ENCODE data around the gene CRTC1. TPM values are rescaled to one million over a fixed set of nuclear protein-coding genes. Genes with fewer than 3 reads are reported as not detected.

CRTC1 gene
- total RNA-seq, 1 donor from 2014 or later: 10.3 TPM

DNA sequence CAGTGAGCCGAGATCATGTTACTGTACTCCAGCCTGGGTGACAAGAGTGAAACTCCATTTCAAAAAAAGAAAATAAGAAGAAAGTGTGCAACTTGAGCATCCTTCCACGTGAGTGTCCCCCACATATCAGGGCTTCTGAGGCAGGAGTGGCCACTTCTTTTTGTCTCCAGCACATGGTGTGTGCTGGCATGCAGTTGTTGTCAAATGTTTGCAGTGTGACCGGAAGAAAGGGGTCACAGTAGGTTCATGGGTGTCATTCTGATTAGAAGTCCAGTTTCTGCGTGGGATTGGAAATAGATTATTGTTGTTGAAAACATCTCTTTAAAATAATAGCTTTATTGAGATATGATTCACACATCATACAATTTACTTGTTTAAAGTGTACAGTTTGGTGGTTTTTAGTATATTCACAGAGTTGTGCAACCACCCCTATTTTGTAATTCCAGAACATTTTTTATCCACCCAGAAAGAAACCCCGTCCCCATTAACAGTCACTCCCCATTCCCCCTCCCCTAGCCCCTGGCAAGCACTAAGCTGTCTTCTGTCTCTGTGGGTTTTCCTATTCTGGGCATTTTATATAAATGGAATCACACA is 2.2 kb downstream of the CRTC1 start:
- no peak for DNase-seq
- no peak for ATAC-seq
- intact Hi-C loops (cut with micrococcal nuclease): no loop called here

GRCh38 chr19:18687740-18688465 is 4.4 kb downstream of the CRTC1 start:
- intact Hi-C loops (cut with micrococcal nuclease): no loop called here
- no peak for DNase-seq
- ATAC-seq: no peak

- intact Hi-C loops (cut with micrococcal nuclease): no loop called here
- DNase-seq: no peak
- no peak for ATAC-seq
These were observed 12.5 kb downstream of the CRTC1 start for GRCh38 chr19:18696023-18696422.

DNA sequence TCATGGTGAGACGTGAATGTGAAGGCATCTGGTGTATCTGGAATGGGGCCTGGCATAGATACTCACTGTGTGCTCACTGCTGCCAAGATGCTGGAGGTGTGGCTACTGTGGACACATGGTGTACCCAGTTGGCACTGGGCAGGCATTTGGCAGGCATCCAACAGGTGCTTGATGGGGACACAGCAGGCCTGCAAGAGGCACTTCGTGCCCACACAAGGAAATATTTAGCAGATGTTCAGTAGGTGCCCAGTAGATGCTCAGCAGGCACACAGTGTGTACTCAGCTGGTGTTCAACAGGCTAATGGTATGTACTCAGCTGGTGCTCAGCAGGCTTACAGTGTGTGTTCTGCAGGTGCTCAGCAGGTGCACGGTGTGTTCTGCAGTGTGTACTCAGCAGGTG is 14.2 kb downstream of the CRTC1 start:
- DNase-seq (peak; percentile 57), ATAC-seq (peak; percentile 13)
- intact Hi-C loops (cut with micrococcal nuclease): no loop called here

- ATAC-seq (no peak), DNase-seq (no peak)
- intact Hi-C loops (cut with micrococcal nuclease): no loop called here
These were observed 15.1 kb downstream of the CRTC1 start for GRCh38 chr19:18698321-18699167.

GRCh38 chr19:18699403-18700054 is 16.0 kb downstream of the CRTC1 start:
- no peak for ATAC-seq
- intact Hi-C loops (cut with micrococcal nuclease): no loop called here
- DNase-seq: no peak

- intact Hi-C loops (cut with micrococcal nuclease): no loop called here
- DNase-seq (peak; percentile 90), ATAC-seq (peak; percentile 94)
These were observed 17.2 kb downstream of the CRTC1 start for GRCh38 chr19:18700501-18701249.

DNA sequence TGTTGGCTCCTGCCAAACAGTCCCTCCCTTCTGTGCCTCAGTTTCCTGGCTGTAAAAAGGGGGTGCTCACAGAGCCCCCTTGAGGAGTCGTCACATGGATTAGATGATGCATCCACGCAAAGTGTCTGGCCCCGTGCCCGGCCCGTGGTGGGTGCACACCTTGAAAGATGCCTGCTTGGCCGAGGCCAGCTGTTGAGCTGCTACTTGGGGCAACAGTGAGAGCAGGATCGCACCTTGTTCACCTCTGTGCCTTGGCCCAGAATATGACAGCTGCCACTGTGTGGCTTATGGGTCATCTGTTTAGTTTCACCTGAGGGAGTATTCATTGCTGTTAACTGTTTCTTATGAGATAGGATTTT is 17.7 kb downstream of the CRTC1 start:
- ATAC-seq: peak; percentile 4
- no peak for DNase-seq
- intact Hi-C loops (cut with micrococcal nuclease): no loop called here

DNA sequence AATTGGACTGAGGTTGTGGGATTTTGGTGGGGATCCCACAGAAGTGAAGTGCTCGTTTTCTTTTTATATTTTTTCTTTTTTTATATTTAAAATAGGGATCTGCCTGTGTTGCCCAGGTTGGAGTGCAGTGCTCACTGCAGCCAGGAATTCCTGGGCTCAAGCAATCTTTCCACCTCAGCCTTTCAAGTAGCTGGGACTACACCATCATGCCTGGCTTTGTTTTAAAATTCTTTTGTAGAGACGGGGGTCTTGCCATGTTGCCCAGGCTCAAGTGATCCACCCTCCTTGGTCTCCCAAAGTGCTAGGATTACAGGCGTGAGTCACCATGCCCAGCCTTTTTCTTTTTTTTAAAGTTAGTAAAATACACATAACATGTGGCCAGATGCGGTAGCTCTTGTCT is 20.6 kb downstream of the CRTC1 start:
- DNase-seq (no peak), ATAC-seq (no peak)
- intact Hi-C loops (cut with micrococcal nuclease): no loop called here

DNA sequence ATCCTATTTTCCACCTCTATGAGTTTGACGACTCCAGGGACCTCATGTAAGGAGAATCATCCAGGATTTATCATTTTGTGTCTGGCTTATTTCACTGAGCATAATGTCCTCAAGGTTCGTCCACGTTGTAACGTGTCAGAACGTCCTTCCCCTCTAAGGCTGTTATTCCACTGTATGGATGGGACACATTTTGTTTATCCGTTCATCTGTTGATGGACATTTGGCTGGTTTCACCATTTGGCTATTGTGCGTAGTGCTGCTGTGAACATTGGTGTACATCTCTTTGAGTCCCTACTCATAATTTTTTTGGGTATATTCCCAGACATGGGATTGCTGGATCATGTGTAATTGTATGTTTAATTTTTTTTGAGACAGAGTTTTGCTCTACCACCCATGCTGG is 21.5 kb downstream of the CRTC1 start:
- intact Hi-C loops (cut with micrococcal nuclease): no loop called here
- DNase-seq (no peak), ATAC-seq (no peak)

- intact Hi-C loops (cut with micrococcal nuclease): no loop called here
- DNase-seq (peak; percentile 52), ATAC-seq (peak; percentile 10)
These were observed 25.2 kb downstream of the CRTC1 start for GRCh38 chr19:18708452-18709231.

- intact Hi-C loops (cut with micrococcal nuclease): no loop called here
- no peak for DNase-seq
- ATAC-seq: no peak
These were observed 26.1 kb downstream of the CRTC1 start for GRCh38 chr19:18709546-18709945.

DNA sequence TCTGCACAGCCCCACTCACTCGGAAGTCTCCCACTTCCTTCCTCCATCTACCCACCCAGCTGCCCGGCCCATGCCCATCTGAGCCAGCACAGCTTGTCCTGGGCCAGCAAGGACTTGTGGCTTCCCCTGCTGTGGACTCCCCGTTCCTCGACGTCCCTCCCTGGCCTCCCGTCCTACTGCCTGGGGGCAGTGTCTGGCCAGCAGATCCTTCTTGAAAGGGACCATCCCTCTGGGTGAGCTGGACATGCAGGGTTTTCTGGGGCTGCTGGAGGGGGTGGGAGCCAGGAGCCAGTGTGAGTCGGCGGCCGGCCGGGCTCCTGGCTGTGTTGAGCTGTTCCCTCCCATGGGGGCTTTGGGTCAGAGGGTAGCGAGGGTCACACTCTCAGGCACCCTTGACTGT is 26.7 kb downstream of the CRTC1 start:
- no peak for DNase-seq
- no peak for ATAC-seq
- intact Hi-C loops (cut with micrococcal nuclease): no loop called here

DNA sequence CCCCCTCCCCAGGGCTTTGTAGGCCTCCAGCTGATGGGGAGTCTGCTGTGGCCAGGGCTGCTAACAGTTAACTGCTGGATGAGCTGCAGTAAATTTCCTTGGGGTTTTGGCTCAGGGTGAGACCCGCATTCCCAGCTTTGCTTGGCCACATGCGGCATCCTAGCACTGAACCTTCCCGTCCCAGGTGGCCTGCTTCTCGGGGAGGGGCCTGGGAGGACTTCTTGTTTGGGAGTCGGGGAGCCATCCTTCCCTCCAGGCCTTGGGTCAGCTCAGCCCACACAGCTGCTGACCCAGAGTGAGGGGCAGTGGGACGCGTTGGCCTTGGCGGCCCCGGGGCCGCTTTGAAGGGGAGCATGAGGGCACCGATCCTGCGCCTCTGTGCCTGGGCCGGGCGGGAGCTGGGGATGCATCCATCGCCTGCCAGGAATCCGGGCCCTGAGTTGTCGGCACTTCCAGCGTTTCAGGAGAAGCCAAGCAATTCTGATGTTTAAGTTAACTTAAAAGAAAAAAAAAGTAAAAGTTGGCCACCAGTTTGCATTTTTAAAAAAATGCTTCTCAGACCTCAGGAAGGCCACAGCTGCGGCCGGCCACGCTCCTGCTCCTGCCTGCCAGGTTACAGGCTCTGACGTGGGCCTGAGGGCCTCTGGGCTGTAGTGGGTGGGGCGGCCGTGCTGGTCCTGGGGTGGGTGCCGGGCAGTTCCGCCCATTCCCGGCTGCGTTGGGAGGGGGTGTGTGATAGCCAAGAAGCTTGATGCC is 27.7 kb downstream of the CRTC1 start:
- intact Hi-C loops (cut with micrococcal nuclease): no loop called here
- ATAC-seq (peak; percentile 68), DNase-seq (peak; percentile 76)

DNA sequence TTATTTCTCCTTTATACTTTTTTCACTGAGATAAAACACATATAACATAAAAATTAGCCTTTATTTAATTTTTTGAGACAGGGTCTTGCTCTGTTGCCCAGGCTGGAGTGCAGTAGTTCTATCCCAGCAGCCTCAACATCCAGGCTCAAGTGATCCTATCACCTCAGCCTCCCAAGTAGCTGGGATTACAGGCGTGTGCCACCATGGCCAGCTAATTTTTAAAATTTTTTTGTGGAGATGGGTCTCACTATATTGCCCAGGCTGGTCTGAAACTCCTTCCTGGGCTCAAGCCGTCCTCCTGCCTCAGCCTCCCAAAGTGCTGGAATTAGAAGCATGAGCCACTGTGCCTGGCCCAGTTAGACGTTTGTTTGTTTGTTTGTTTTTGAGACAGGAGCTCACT is 28.4 kb downstream of the CRTC1 start:
- DNase-seq (no peak), ATAC-seq (no peak)
- intact Hi-C loops (cut with micrococcal nuclease): no loop called here

- peak; percentile 60 for ATAC-seq
- intact Hi-C loops (cut with micrococcal nuclease): no loop called here
- DNase-seq: no peak
These were observed 29.5 kb downstream of the CRTC1 start for GRCh38 chr19:18712981-18713380.

DNA sequence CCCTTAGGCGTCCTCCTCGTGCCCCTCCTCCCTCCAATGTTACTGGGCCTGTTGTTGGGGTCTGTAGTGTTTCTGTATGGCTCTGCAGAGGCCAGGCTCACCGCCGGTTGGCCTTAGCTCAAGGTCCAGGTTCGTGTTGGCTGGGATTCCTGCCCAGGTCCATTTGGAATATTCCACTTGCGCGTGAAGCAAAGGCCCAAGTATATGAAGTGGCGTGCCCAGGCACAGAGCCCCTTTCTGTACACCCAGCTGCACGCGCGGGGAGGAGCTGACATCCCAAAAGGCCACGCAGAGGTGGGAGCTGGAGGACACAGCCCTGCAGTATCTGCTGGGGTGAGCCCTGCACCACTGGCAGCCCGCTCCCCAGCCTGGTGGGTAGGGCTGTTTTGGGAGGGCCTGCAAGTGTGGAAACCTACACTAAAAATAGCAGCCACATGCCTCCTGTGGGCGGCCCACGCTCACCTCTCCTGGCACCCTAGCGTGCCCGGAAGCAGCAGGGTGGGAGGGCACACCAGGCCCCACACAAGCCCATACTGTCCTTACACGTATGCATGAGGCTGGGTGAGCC is 30.2 kb downstream of the CRTC1 start:
- ATAC-seq (peak; percentile 25), DNase-seq (no peak)
- intact Hi-C loops (cut with micrococcal nuclease): no loop called here
